Fibroblast of skin of scalp (primary cell): ENCODE data around the gene TBC1D1.
"Not testable (repeated sequence)": the region's sequence is repeated elsewhere in the genome, so short reads cannot be mapped to it uniquely, and the experiment has no call there.

Experiments
- DNase-seq: peaks from one replicate; pipeline ENCODE4 v3.0.0-alpha.2; 2013

Gene TBC1D1

GRCh38 chr4:38015886-38016515 lies 125.1 kb downstream of the TBC1D1 start:
- DNase-seq: peak; percentile 57

GRCh38 chr4:38016698-38017097 lies 125.8 kb downstream of the TBC1D1 start:
- no peak for DNase-seq

- no peak for DNase-seq
Measured at GRCh38 chr4:38017609-38018008, 126.7 kb downstream of the TBC1D1 start.

DNA sequence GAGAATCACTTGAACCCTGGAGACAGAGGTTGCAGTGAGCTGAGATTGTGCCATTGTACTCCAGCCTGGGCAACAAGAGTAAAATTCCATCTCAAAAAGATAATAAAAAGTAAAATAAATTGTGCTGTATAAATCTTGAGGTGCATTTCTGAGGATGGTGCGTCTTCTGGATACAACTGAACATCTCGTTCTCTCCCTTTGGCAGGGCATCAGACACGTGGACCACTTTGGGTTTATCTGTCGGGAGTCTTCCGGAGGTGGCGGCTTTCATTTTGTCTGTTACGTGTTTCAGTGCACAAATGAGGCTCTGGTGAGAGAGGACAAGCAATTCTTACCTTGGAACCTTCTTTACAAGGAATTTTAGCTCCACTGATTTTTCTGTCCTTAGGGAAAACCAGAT lies 129.5 kb downstream of the TBC1D1 start:
- DNase-seq: no peak

GRCh38 chr4:38020961-38021360 lies 130.1 kb downstream of the TBC1D1 start:
- DNase-seq: not testable (repeated sequence)

GRCh38 chr4:38021751-38022150 lies 130.9 kb downstream of the TBC1D1 start:
- no peak for DNase-seq

GRCh38 chr4:38023347-38024205 lies 132.7 kb downstream of the TBC1D1 start:
- no peak for DNase-seq

GRCh38 chr4:38024206-38024509 lies 133.3 kb downstream of the TBC1D1 start:
- no peak for DNase-seq

- no peak for DNase-seq
Measured at GRCh38 chr4:38025665-38026064, 134.8 kb downstream of the TBC1D1 start.

- DNase-seq: no peak
Measured at GRCh38 chr4:38026158-38026740, 135.4 kb downstream of the TBC1D1 start.

- DNase-seq: peak; percentile 33
Measured at GRCh38 chr4:38030023-38030422, 139.1 kb downstream of the TBC1D1 start.

GRCh38 chr4:38034986-38035882 lies 144.3 kb downstream of the TBC1D1 start:
- peak; percentile 68 for DNase-seq

DNA sequence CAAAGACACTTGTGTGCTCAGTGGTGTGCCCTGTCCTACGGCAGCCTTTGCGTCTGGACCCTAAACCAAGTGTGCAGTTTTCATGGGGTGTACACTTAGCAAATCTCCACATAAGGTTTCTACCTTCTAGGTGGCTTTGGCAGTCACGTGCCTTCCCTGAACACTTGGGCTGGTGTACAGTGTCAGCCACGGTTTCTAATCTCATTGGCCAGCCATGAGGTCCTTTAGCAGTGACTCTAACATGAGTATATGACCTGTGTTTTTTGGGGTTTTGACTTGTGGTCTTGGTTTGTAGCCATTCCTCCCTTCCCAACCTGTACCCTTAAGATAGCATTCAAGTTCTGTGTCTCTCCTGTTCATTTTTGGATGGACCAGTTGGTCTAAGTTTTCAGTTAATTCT lies 145.7 kb downstream of the TBC1D1 start:
- no peak for DNase-seq

DNA sequence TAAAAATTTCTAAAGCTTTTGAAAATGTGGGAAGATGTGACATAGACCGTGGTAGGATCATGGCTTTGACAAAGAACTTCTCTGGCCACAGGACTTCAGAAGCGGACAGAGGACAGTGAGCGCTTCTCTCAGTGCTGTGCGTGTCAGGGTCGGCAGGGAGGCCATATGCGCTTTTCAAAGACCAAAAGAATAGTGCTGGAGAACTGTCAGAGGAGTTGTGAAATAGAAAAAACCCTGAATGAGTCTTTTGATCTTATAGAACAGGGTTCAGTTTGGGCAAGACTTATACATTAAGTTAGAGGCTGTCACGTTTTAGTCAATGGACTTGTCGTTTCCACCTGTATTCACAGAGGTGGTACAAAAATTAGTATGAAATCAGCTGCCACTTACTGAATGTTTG lies 146.7 kb downstream of the TBC1D1 start:
- DNase-seq: no peak

GRCh38 chr4:38040619-38041018 lies 149.7 kb downstream of the TBC1D1 start:
- DNase-seq: no peak

- no peak for DNase-seq
Measured at GRCh38 chr4:38044060-38044459, 153.2 kb downstream of the TBC1D1 start.

- DNase-seq: no peak
Measured at GRCh38 chr4:38045289-38045988, 154.6 kb downstream of the TBC1D1 start.

GRCh38 chr4:38046727-38047489 lies 156.0 kb downstream of the TBC1D1 start:
- peak; percentile 53 for DNase-seq

- DNase-seq: no peak
Measured at GRCh38 chr4:38049545-38050170, 158.8 kb downstream of the TBC1D1 start.

GRCh38 chr4:38050560-38051350 lies 159.9 kb downstream of the TBC1D1 start:
- DNase-seq: peak; percentile 15
